ENCODE data around the gene IQGAP2.

IQGAP2 gene

DNA sequence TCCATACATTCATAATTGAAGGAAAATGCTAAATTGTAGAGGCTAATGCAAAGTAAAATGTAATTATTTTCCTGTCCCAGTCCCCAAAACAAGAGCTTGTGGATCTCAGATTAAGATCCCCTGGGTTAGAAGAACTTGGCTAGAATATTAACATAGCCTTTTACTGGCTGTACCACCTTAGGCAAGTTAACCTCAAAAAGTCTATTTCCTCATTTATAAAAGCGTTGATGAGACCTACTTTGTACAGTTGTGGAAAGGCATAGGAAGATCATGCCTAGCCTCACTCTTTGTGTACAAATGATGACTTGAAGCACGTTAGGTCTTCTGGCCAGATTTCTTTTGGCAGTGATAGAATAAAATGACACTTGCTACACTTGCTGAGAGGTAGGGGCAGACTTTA lies 122.9 kb downstream of the IQGAP2 start:
- DNase-seq (ENCODE audit: extremely low spot score) = no peak
- ChIA-PET POLR2A (no interaction called here), CTCF (interaction anchor here (1.7 to 6.0 kb wide), 2 partner anchors 9 to 17 kb away, joined by 5 to 26 read pairs; no protein-coding TSS in a partner anchor)
- TF ChIP-seq, protein P1, sequence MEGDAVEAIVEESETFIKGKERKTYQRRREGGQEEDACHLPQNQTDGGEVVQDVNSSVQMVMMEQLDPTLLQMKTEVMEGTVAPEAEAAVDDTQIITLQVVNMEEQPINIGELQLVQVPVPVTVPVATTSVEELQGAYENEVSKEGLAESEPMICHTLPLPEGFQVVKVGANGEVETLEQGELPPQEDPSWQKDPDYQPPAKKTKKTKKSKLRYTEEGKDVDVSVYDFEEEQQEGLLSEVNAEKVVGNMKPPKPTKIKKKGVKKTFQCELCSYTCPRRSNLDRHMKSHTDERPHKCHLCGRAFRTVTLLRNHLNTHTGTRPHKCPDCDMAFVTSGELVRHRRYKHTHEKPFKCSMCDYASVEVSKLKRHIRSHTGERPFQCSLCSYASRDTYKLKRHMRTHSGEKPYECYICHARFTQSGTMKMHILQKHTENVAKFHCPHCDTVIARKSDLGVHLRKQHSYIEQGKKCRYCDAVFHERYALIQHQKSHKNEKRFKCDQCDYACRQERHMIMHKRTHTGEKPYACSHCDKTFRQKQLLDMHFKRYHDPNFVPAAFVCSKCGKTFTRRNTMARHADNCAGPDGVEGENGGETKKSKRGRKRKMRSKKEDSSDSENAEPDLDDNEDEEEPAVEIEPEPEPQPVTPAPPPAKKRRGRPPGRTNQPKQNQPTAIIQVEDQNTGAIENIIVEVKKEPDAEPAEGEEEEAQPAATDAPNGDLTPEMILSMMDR (IDR thresholded peaks at IDR 0.05; ENCODE audit: control extremely low read depth, extremely low read depth, low read depth, missing control alignments) = no peak

DNA sequence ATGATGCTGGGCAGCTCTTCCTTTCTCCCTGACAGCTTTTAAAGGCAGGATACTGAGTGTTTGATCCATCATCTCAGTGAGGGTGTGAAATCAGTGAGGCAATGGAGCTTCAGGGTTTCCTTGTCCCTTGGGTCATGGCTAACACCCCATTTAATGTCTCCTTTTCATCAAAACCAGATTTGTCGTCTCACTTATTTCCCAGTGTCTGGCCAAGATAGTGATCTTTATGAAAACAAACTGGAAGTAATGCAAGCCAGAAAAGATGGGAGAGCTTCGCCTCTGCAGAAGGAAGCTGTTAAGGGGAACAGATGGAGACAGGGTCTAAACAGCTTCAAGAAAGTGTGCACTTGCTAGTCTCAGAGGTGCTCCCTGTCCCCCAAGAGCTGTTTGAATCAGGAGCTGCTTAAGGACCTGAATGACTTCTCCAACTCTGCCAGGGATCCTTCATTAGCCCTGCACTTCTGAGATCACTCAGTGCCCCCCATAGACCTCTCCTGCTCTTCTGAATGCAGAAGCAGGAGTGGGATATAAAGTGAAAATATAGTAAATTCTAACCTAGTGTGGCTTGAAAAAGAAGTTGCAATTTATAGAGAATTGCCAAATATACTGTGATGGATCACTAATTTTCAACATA lies 124.0 kb downstream of the IQGAP2 start:
- POLR2A ChIA-PET = no interaction called here
- TF ChIP-seq, protein P1 (IDR thresholded peaks at IDR 0.05; ENCODE audit: control extremely low read depth, extremely low read depth, low read depth, missing control alignments) = no peak
- no peak for DNase-seq (ENCODE audit: extremely low spot score)
- CTCF ChIA-PET = interaction anchor here (1.7 to 6.0 kb wide), 2 partner anchors 8 to 16 kb away, joined by 5 to 26 read pairs; no protein-coding TSS in a partner anchor

DNA sequence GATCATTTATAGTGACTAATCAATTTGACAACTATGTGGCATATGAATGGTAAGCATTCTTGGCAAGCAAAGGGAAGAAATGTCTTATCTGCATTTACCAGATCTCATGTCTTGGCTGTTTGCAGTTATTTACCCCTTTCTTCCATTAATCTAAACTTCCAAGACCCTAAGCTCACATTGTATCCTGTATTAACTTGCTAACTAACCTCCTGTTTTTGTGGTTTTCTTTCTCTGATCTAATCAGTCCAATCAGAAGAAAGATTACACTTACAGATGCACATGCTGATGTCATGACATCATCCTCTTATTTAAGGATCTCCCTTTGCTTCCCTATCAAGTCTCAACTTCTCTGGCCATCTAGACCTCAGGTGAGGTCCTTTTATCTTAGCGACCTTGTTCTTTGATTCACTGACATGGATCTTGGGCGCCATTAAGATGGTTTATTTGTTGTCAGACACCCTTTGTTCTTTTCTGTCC lies 124.6 kb downstream of the IQGAP2 start:
- POLR2A ChIA-PET = no interaction called here
- CTCF ChIA-PET = interaction anchor here (6.0 kb wide), 1 partner anchor 15 kb away, joined by 26 read pairs; no protein-coding TSS in a partner anchor
- TF ChIP-seq, protein P1 (IDR thresholded peaks at IDR 0.05; ENCODE audit: control extremely low read depth, extremely low read depth, low read depth, missing control alignments) = no peak
- DNase-seq (ENCODE audit: extremely low spot score) = no peak

DNA sequence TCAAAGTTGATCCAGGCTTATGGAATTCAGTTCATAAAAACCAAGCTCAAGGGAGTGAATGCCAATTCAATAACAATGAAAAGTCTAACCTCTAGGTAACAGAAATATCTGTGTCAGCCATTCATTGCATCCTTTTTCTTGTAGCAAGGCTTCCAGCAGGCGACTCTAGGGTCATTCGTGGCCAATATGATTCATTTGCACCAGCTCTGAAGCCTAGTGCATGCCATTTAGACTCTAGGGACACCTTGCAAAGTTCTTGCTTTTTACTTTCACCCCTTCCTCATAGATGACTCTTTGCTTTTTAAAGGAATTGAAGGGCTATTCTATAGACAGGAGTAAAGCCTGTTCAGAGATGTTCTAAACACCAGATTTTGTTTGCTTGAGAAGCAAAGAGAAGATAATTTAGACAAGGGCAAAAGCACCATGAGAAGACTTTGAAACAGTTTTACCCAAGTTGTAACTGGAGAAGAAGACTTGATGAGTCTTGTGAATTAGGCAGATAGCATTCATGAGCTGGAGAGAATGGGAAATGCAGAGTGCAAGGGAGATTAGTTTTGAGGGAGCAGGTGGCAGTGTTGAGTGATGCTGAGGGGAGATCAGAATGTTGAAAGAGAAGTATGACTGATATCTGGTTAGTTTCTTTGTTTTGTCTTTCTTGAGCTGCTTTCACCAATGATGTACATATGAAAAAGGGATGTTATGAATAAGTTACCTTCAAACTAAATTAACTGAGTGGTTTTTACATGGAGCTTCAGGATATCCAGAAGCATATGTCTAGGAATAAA lies 125.7 kb downstream of the IQGAP2 start:
- TF ChIP-seq, protein P1 (IDR thresholded peaks at IDR 0.05; ENCODE audit: control extremely low read depth, extremely low read depth, low read depth, missing control alignments) = no peak
- ChIA-PET CTCF (interaction anchor here (1.0 to 6.0 kb wide), 3 partner anchors 14 to 71 kb away, joined by 3 to 26 read pairs (median 5); no protein-coding TSS in a partner anchor), POLR2A (no interaction called here)
- DNase-seq (ENCODE audit: extremely low spot score) = no peak

DNA sequence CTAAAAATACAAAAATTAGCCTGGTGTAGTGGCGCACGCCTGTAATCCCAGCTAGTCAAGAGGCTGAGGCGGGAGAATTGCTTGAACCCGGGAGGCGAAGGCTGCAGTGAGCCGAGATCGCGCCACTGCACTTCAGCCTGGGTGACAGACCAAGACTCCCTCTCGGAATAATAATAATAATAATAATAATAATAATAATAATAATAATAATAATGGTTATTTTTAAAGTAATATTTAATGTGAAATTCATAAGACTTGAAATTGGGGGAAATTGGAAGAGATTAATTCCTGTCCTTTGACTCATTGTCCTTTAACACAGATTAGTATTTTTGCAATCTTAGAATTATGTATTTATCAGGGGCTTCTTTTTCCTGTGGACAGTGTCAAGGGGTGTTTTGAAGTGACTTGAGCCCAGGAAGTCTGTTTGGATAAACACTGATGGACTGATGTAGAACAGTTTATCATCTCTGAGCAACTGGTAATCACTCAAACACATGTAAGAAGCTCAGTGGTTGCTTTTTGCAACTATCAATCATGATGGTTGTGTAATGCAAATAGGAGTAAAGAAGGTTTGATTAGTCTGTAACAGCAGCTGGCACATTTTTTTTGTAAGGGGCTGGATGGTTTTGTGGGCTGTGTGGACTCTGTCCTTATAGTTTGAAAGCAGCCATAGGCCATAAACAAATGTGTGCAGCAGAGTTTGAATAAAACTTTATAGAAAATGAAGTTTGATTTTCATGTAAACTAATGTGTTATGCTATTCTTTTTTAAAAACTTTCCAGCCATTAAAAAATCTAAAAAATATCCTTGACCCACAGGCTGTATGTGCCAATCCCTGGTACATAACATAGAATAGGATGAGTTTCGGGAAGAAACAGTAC lies 126.6 kb downstream of the IQGAP2 start:
- TF ChIP-seq, protein P1 (IDR thresholded peaks at IDR 0.05; ENCODE audit: control extremely low read depth, extremely low read depth, low read depth, missing control alignments) = no peak
- ChIA-PET CTCF (interaction anchor here (1.0 to 6.0 kb wide), 3 partner anchors 13 to 70 kb away, joined by 3 to 26 read pairs (median 5); no protein-coding TSS in a partner anchor), POLR2A (no interaction called here)
- no peak for DNase-seq (ENCODE audit: extremely low spot score)

DNA sequence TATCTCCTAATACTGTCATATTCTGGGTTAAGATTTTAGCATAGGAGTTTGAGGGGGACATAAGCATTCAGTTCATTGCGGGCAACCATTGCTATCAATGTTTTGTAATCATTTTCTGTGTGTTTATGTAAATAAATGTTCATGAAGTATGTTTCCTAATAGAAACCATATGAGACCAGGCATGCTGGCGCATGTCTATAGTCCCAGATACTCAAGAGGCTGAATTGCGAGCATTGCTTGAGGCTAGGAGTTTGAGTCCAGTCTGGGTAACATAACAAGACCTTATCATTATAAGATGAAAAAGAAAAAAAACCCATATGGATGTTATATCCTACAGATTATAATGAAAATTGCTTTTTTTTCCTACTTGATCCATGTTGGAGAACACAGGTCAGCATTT lies 129.0 kb downstream of the IQGAP2 start:
- ChIA-PET POLR2A (no interaction called here), CTCF (interaction anchor here (1.7 kb wide), 1 partner anchor 15 kb away, joined by 3 read pairs; no protein-coding TSS in a partner anchor)
- no peak for DNase-seq (ENCODE audit: extremely low spot score)
- TF ChIP-seq, protein P1 (IDR thresholded peaks at IDR 0.05; ENCODE audit: control extremely low read depth, extremely low read depth, low read depth, missing control alignments) = no peak
